ENCODE results near the gene RAD54L2. TPM values are rescaled to one million over a fixed set of nuclear protein-coding genes. Genes with fewer than 3 reads are reported as not detected.
"Not testable (repeated sequence)": the region's sequence is repeated elsewhere in the genome, so short reads cannot be mapped to it uniquely, and the experiment has no call there.

The RAD54L2 gene
- total RNA-seq, 3 donors from 2014 or later: 16.1 to 32.8 (median 16.3) TPM

GRCh38 chr3:51522273-51522962 lies 16.1 kb upstream of the RAD54L2 start:
- Histone ChIP-seq H3K9me3 (no peaks in the 10 kb centered on the region), H3K4me1 (ENCODE audit: low read depth) (no peaks in the 10 kb centered on the region), H3K4me3 (no peak overlapping the region), H3K36me3 (ENCODE audit: low read depth) (no peaks in the 10 kb centered on the region)
- no peak for DNase-seq
- intact Hi-C loops (cut with DNase I, micrococcal nuclease): no loop called here
- ATAC-seq: no peak
- TF ChIP-seq CTCF (IDR thresholded peaks at IDR 0.05): no peak

GRCh38 chr3:51524874-51525273 lies 13.6 kb upstream of the RAD54L2 start:
- H3K4me1 ChIP-seq (ENCODE audit: low read depth); DNase-seq; H3K36me3 ChIP-seq (ENCODE audit: low read depth); intact Hi-C loops (cut with DNase I, micrococcal nuclease); H3K9me3 ChIP-seq; H3K4me3 ChIP-seq; ATAC-seq: not testable (repeated sequence)

GRCh38 chr3:51530485-51530884 lies 8.0 kb upstream of the RAD54L2 start:
- no peak for TF ChIP-seq CTCF (IDR thresholded peaks at IDR 0.05)
- intact Hi-C loops (cut with DNase I, micrococcal nuclease): no loop called here

GRCh38 chr3:51535146-51536019 lies 3.1 kb upstream of the RAD54L2 start:
- Histone ChIP-seq H3K4me1 (ENCODE audit: low read depth) (peaks cover 6% of the 10 kb centered on the region), H3K36me3 (ENCODE audit: low read depth) (no peaks in the 10 kb centered on the region), H3K4me3 (no peak overlapping the region), H3K9me3 (no peaks in the 10 kb centered on the region)
- intact Hi-C loops (cut with DNase I, micrococcal nuclease): no loop called here
- no peak for DNase-seq
- ATAC-seq: no peak
- no peak for TF ChIP-seq CTCF (IDR thresholded peaks at IDR 0.05)

More at GRCh38 chr3:51530485-51530884, 8.0 kb upstream of the RAD54L2 start:
- DNase-seq (no peak), ATAC-seq (no peak)
- no peaks in the 10 kb centered on the region for H3K4me1 ChIP-seq (ENCODE audit: low read depth)
- H3K36me3 ChIP-seq (ENCODE audit: low read depth): no peaks in the 10 kb centered on the region
- no peak overlapping the region for H3K4me3 ChIP-seq
- no peaks in the 10 kb centered on the region for H3K9me3 ChIP-seq

- H3K4me1 ChIP-seq (ENCODE audit: low read depth); H3K4me3 ChIP-seq; ATAC-seq; H3K9me3 ChIP-seq; intact Hi-C loops (cut with DNase I, micrococcal nuclease); H3K36me3 ChIP-seq (ENCODE audit: low read depth); DNase-seq: not testable (repeated sequence)
Observed at GRCh38 chr3:51537631-51538030, 888 bp upstream of the RAD54L2 start.

- peak overlapping the region; percentile 90 for H3K4me3 ChIP-seq
- intact Hi-C loops (cut with DNase I, micrococcal nuclease): no loop called here
- peaks cover 6% of the 10 kb centered on the region for H3K4me1 ChIP-seq (ENCODE audit: low read depth)
- DNase-seq (no peak), ATAC-seq (peak; percentile 12)
- TF ChIP-seq CTCF (IDR thresholded peaks at IDR 0.05): no peak
- H3K9me3 ChIP-seq: no peaks in the 10 kb centered on the region
- H3K36me3 ChIP-seq (ENCODE audit: low read depth): no peaks in the 10 kb centered on the region
Observed at GRCh38 chr3:51538115-51538458, 432 bp upstream of the RAD54L2 start.
